Trophoblast cell (in vitro differentiated cells and primary cell): ENCODE results near the gene ERFE.
A peak's percentile ranks its signal among the peaks of the same experiment; 100 is the strongest.
"Not testable (repeated sequence)": the region's sequence is repeated elsewhere in the genome, so short reads cannot be mapped to it uniquely, and the experiment has no call there.

Experiments
- DNase-seq, 2 donors: peaks; one replicate each; pipeline ENCODE4 v3.0.0-alpha.2; 2016
- H2AFZ ChIP-seq: 2 replicates; pipeline ENCODE4 v1.6.1; 2013; ENCODE audit warnings: low read length, moderate library complexity, mild to moderate bottlenecking; ENCODE audit not compliant: insufficient read depth, poor library complexity
- H2AK5ac ChIP-seq: 2 replicates; pipeline ENCODE4 v1.6.1; 2013; ENCODE audit warnings: mild to moderate bottlenecking, low read length
- H2BK120ac ChIP-seq: 2 replicates; pipeline ENCODE4 v1.6.1; 2013; ENCODE audit warnings: low read length, mild to moderate bottlenecking, moderate library complexity; ENCODE audit not compliant: insufficient read depth, poor library complexity
- H2BK12ac ChIP-seq: 2 replicates; pipeline ENCODE4 v1.6.1; 2013; ENCODE audit warnings: mild to moderate bottlenecking, low read length, moderate library complexity
- H2BK5ac ChIP-seq: 2 replicates; pipeline ENCODE4 v1.6.1; 2013; ENCODE audit warnings: low read length, low read depth, moderate library complexity, mild to moderate bottlenecking; ENCODE audit not compliant: poor library complexity
- H3K14ac ChIP-seq: 2 replicates; pipeline ENCODE4 v1.6.1; 2013; ENCODE audit warnings: mild to moderate bottlenecking, low read length
- H3K18ac ChIP-seq: 2 replicates; pipeline ENCODE4 v1.6.1; 2013; ENCODE audit warnings: mild to moderate bottlenecking, low read length
- H3K23ac ChIP-seq: 2 replicates; pipeline ENCODE4 v1.6.1; 2013; ENCODE audit warnings: low read length
- H3K27ac ChIP-seq: 2 replicates; pipeline ENCODE4 v1.5.1; 2013; ENCODE audit warnings: low read depth, mild to moderate bottlenecking, inconsistent platforms, low read length, moderate library complexity
- H3K27me3 ChIP-seq: 2 replicates; pipeline ENCODE4 v1.6.1; 2013; ENCODE audit warnings: inconsistent platforms, mild to moderate bottlenecking, low read length, moderate library complexity; ENCODE audit not compliant: insufficient read depth
- H3K36me3 ChIP-seq, 2 experiments: 1 replicate in 1 of 2; 2 replicates in 1 of 2; pipeline ENCODE4 v1.6.1; 2013; ENCODE audit warnings: low read length in 2 of 2, mild to moderate bottlenecking in 2 of 2, moderate library complexity in 1 of 2; ENCODE audit not compliant: insufficient read depth in 2 of 2, control insufficient read depth in 1 of 2
- H3K4ac ChIP-seq: 2 replicates; pipeline ENCODE4 v1.6.1; 2013; ENCODE audit warnings: low read depth, mild to moderate bottlenecking, low read length, moderate library complexity
- H3K4me1 ChIP-seq, 2 experiments: 1 replicate in 1 of 2; 2 replicates in 1 of 2; pipeline ENCODE4 v1.6.1; 2013; ENCODE audit warnings: low read length in 2 of 2, mild to moderate bottlenecking in 2 of 2, moderate library complexity in 1 of 2; ENCODE audit not compliant: insufficient read depth in 2 of 2, control insufficient read depth in 1 of 2
- H3K4me2 ChIP-seq: 2 replicates; pipeline ENCODE4 v1.6.1; 2013; ENCODE audit warnings: inconsistent platforms, mild to moderate bottlenecking, low read length, moderate library complexity
- H3K4me3 ChIP-seq: 2 replicates; pipeline ENCODE4 v1.5.1; 2013; ENCODE audit warnings: mild to moderate bottlenecking, low read depth, low read length, inconsistent platforms
- H3K79me1 ChIP-seq: one replicate; pipeline ENCODE4 v1.6.1; 2013; ENCODE audit warnings: low read length
- H3K79me2 ChIP-seq: 2 replicates; pipeline ENCODE4 v1.6.1; 2013; ENCODE audit warnings: low read length, mild to moderate bottlenecking; ENCODE audit not compliant: control insufficient read depth, insufficient read depth, poor library complexity
- H3K9ac ChIP-seq: 2 replicates; pipeline ENCODE4 v1.6.1; 2013; ENCODE audit warnings: mild to moderate bottlenecking, low read length
- H3K9me3 ChIP-seq: 2 replicates; pipeline ENCODE4 v1.6.1; 2013; ENCODE audit warnings: low read depth, mild to moderate bottlenecking, control low read depth, inconsistent platforms, low read length; ENCODE audit not compliant: insufficient read depth
- H4K12ac ChIP-seq: 2 replicates; pipeline ENCODE4 v1.6.1; 2013; ENCODE audit warnings: low read depth, mild to moderate bottlenecking, low read length, moderate library complexity
- H4K8ac ChIP-seq: 2 replicates; pipeline ENCODE4 v1.6.1; 2013; ENCODE audit warnings: low read depth, mild to moderate bottlenecking, low read length, moderate library complexity
- H4K91ac ChIP-seq: one replicate; pipeline ENCODE4 v1.6.1; 2013; ENCODE audit warnings: low read depth, mild to moderate bottlenecking, low read length, moderate library complexity
- WGBS: extraction: QIAGEN DNeasy Blood & Tissue Kit; methylation state at CpG from one replicate; pipeline ENCODE4 v1.1.7; 2013; ENCODE audit warnings: missing lambda C conversion rate; ENCODE audit not compliant: insufficient read length, insufficient coverage; ENCODE audit errors: extremely low coverage; 5-methylcytosine and 5-hydroxymethylcytosine counted together

The ERFE gene

GRCh38 chr2:238115709-238116108, 43.1 kb upstream of the ERFE start:
- not testable (repeated sequence) for DNase-seq, H3K79me2 ChIP-seq, H2BK5ac ChIP-seq, H3K36me3 ChIP-seq, H3K18ac ChIP-seq, H2AK5ac ChIP-seq, H3K4me2 ChIP-seq, H3K4me3 ChIP-seq, H3K79me1 ChIP-seq, H3K4me1 ChIP-seq, H4K91ac ChIP-seq, H3K14ac ChIP-seq, H4K12ac ChIP-seq, H2BK120ac ChIP-seq, H3K4ac ChIP-seq, H2AFZ ChIP-seq, H3K9ac ChIP-seq, H3K27ac ChIP-seq, H2BK12ac ChIP-seq, H3K27me3 ChIP-seq, H3K9me3 ChIP-seq, H3K23ac ChIP-seq, H4K8ac ChIP-seq
- WGBS: no CpG with 5 or more reads among the region's 12 CpGs

DNA sequence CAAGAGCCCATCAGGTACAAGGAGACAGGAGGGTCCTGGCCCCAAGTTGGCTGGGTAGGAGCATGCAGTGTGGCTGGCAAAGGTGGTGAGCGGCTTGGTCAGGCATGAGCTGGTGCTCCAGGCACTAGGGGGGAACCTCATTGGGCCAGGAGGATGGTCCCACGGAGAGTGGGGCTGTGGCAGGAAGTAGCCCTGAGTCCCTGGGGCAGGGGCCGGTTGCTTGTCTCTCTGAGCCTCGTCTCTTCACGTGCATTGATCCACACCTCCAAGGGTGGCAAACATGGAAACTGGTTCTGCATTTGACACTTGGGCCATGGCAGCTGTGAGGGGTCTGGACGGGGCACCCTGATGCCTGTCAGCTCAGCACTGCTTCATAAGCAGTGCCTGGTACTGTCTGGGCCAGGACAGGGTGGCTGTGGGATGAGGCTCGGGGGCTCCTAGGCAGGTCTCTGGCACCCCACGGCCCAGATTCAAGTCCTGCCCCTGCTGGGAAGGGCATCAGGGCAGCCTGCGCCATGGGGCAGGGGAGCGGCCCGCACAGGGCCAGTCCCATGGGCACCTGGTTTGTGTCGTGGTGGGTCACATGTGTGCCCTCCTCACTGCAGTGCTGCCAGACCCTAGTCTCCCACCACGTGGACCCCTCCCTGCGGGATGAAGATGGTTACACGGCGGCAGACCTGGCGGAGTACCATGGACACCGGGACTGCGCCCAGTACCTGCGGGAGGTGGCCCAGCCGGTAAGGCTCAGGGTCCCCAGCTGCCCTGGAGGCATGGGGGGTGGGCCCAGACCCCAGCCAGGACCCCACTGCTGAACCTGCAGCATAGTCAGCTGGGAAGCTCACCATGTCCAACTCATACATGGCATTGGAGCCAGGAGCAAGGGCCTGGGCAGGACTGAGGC, 42.2 kb upstream of the ERFE start:
- no CpG with 5 or more reads among the region's 21 CpGs for WGBS
- Histone ChIP-seq H2AFZ (no peak overlapping the region), H4K8ac (no peak overlapping the region), H4K12ac (no peak overlapping the region), H2BK12ac (no peak overlapping the region), H3K4ac (no peak overlapping the region), H3K9me3 (peaks cover 5% of the 10 kb centered on the region), H3K36me3 (no peaks in the 10 kb centered on the region), H3K9ac (no peak overlapping the region), H3K79me1 (no peaks in the 10 kb centered on the region), H3K4me2 (no peak overlapping the region), H3K23ac (no peak overlapping the region), H2BK5ac (no peak overlapping the region), H2BK120ac (no peak overlapping the region), H3K27ac (no peak overlapping the region), H3K4me1 (no peaks in the 10 kb centered on the region), H2AK5ac (no peak overlapping the region), H3K4me3 (no peak overlapping the region), H3K14ac (no peak overlapping the region), H3K79me2 (no peaks in the 10 kb centered on the region), H4K91ac (no peak overlapping the region), H3K27me3 (no peaks in the 10 kb centered on the region), H3K18ac (no peak overlapping the region)
- no peak for DNase-seq

DNA sequence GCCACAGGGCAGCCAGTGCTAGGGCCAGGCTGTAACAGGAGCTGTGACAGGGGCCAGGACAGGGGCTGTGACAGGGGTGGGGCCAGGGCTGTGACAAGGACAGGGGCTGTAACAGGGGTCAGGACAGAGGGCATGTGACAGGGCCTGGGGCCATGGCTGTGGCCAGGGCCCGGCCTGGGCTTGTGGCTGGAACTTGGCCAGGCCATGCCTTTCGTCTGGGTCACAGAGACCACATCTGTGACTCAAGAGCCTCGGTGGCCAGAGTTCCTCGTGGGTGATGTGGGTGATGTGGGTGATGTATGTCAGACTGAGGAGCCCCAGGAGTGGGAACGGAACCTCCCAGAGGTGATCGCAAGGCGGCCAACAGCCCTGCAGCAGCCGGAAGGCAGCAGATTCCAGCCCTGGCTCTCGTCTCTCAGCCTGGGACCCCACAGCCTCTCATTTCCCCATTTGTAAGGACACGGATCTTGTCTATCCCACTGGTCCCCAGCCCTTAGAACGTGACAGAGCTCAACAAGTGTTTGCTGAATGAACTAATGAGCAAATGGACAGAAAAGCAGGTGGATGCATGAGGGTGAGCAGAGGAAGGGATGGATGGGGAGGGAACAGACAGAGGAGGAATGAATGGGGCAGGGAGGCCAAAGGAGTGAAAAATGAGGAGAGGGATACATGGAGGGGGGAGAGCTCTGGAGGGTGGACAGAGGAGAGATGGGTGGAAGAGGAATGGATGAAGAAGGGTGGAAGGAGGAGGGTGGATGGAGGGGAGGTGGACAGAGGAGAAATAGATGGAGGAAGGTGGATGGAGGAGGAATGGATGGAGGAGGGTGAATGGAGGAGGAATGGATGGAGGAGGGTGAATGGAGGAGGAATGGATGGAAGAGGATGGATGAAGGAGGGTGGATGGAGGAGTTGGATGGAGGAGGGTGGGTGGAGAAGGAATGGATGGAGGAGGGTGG, 41.3 kb upstream of the ERFE start:
- no peak overlapping the region for H3K4me2 ChIP-seq
- H2BK5ac ChIP-seq: no peak overlapping the region
- H3K9me3 ChIP-seq: peaks cover 5% of the 10 kb centered on the region
- H3K18ac ChIP-seq: no peak overlapping the region
- H3K27me3 ChIP-seq: no peaks in the 10 kb centered on the region
- WGBS: no CpG with 5 or more reads among the region's 11 CpGs
- no peak overlapping the region for H2BK120ac ChIP-seq
- no peak overlapping the region for H3K9ac ChIP-seq
- no peak overlapping the region for H2AK5ac ChIP-seq
- peak in 1 of 2 donors; percentile 58 for DNase-seq
- no peaks in the 10 kb centered on the region for H3K4me1 ChIP-seq
- H3K79me1 ChIP-seq: no peaks in the 10 kb centered on the region
- no peak overlapping the region for H2AFZ ChIP-seq
- no peak overlapping the region for H4K12ac ChIP-seq
- H3K27ac ChIP-seq: no peak overlapping the region
- H3K36me3 ChIP-seq: no peaks in the 10 kb centered on the region
- H3K23ac ChIP-seq: no peak overlapping the region
- H3K14ac ChIP-seq: no peak overlapping the region
- H2BK12ac ChIP-seq: no peak overlapping the region
- H3K4ac ChIP-seq: no peak overlapping the region
- H4K91ac ChIP-seq: no peak overlapping the region
- H3K4me3 ChIP-seq: no peak overlapping the region
- no peak overlapping the region for H4K8ac ChIP-seq
- H3K79me2 ChIP-seq: no peaks in the 10 kb centered on the region

GRCh38 chr2:238119756-238120462, 38.9 kb upstream of the ERFE start:
- no peak overlapping the region for H4K12ac ChIP-seq
- no peak overlapping the region for H3K18ac ChIP-seq
- H2AFZ ChIP-seq: no peak overlapping the region
- H3K79me1 ChIP-seq: no peaks in the 10 kb centered on the region
- no peaks in the 10 kb centered on the region for H3K79me2 ChIP-seq
- no peak for DNase-seq
- no peak overlapping the region for H4K8ac ChIP-seq
- no peak overlapping the region for H2AK5ac ChIP-seq
- H2BK12ac ChIP-seq: no peak overlapping the region
- no peak overlapping the region for H3K27ac ChIP-seq
- H3K4me2 ChIP-seq: no peak overlapping the region
- no peak overlapping the region for H3K9ac ChIP-seq
- no peak overlapping the region for H3K14ac ChIP-seq
- H4K91ac ChIP-seq: no peak overlapping the region
- peaks cover 3% of the 10 kb centered on the region for H3K9me3 ChIP-seq
- no peak overlapping the region for H2BK120ac ChIP-seq
- no peaks in the 10 kb centered on the region for H3K27me3 ChIP-seq
- H3K4me3 ChIP-seq: no peak overlapping the region
- H3K4ac ChIP-seq: no peak overlapping the region
- no peaks in the 10 kb centered on the region for H3K4me1 ChIP-seq
- no peaks in the 10 kb centered on the region for H3K36me3 ChIP-seq
- no peak overlapping the region for H3K23ac ChIP-seq
- no peak overlapping the region for H2BK5ac ChIP-seq
- no CpG with 5 or more reads among the region's 15 CpGs for WGBS
